WTC11 (cell line): ENCODE results near the gene SLC14A1. TPM values are rescaled to one million over a fixed set of nuclear protein-coding genes. Genes with fewer than 3 reads are reported as not detected.
A peak's percentile ranks its signal among the peaks of the same experiment; 100 is the strongest.

Experiments used
- ATAC-seq: fragments of 200-7000 bp; cut with Tn5 transposase; 2 replicates; pipeline ENCODE4 v1.10.0; 2021; ENCODE audit warnings: mild to moderate bottlenecking, moderate library complexity
- CTCF ChIA-PET: fragments of 300-600 bp; sonication (Branson Sonifier 250); formaldehyde crosslinking; loops from one replicate; lab custom pipeline; 2021; ENCODE audit warnings: antibody characterized with exemption; lab: Charles Lee
- POLR2A ChIA-PET: fragments of 350-600 bp; sonication (Branson Sonifier 250); formaldehyde crosslinking; loops from one replicate; lab custom pipeline; 2021; ENCODE audit warnings: antibody characterized with exemption; lab: Charles Lee
- DNase-seq: peaks from one replicate; pipeline ENCODE4 v3.0.0; 2021; ENCODE audit warnings: low spot score
- H3K27ac Mint-ChIP-seq: 2 replicates; pipeline ENCODE4 v1.8.0; 2021; ENCODE audit warnings: mixed read lengths
- H3K27me3 Mint-ChIP-seq: 2 replicates; pipeline ENCODE4 v1.8.0; 2021; ENCODE audit warnings: low read depth, mild to moderate bottlenecking, moderate library complexity, mixed read lengths
- H3K36me3 Mint-ChIP-seq: 2 replicates; pipeline ENCODE4 v1.8.0; 2021; ENCODE audit warnings: mixed read lengths
- H3K4me1 Mint-ChIP-seq: 2 replicates; pipeline ENCODE4 v1.8.0; 2022; ENCODE audit warnings: mixed read lengths
- H3K4me3 Mint-ChIP-seq: 2 replicates; pipeline ENCODE4 v1.8.0; 2021; ENCODE audit warnings: mild to moderate bottlenecking, moderate library complexity, mixed read lengths
- H3K9me3 Mint-ChIP-seq: 2 replicates; pipeline ENCODE4 v1.8.0; 2021; ENCODE audit warnings: mixed read lengths
- GABPB1 ChIP-seq: sonication (generic); formaldehyde crosslinking; IDR thresholded peaks from 2 replicates; pipeline ENCODE4 v1.8.1; 2023; ENCODE audit warnings: mild to moderate bottlenecking, missing genetic modification reagents
- GRHL2 ChIP-seq: fragments of 250-450 bp; sonication (Bioruptor Pico); IDR thresholded peaks from 2 replicates; pipeline ENCODE4 v1.8.0; 2022; ENCODE audit warnings: mild to moderate bottlenecking, moderate library complexity; ENCODE audit not compliant: insufficient replicate concordance, severe bottlenecking
- IRF2 ChIP-seq: sonication (generic); formaldehyde crosslinking; IDR thresholded peaks from 2 replicates; pipeline ENCODE4 v1.8.0; 2022; ENCODE audit warnings: low read depth, missing genetic modification reagents, borderline replicate concordance
- NFE2L1 ChIP-seq: sonication (generic); formaldehyde crosslinking; IDR thresholded peaks from 2 replicates; pipeline ENCODE4 v1.8.1; 2023; ENCODE audit warnings: missing genetic modification reagents
- RORB ChIP-seq: fragments of 250-450 bp; sonication (Bioruptor Pico); IDR thresholded peaks from 2 replicates; pipeline ENCODE4 v1.9.0; 2021; ENCODE audit warnings: mild to moderate bottlenecking
- SMAD3 ChIP-seq: sonication (generic); formaldehyde crosslinking; IDR thresholded peaks from 2 replicates; pipeline ENCODE4 v1.8.0; 2022; ENCODE audit warnings: missing genetic modification reagents, mild to moderate bottlenecking, borderline replicate concordance
- TCF7 ChIP-seq: sonication (generic); formaldehyde crosslinking; IDR thresholded peaks from 2 replicates; pipeline ENCODE4 v1.8.0; 2022; ENCODE audit warnings: mild to moderate bottlenecking, low read depth, missing genetic modification reagents, moderate library complexity
- ZNF232 ChIP-seq: sonication (generic); formaldehyde crosslinking; IDR thresholded peaks from 2 replicates; pipeline ENCODE4 v1.8.0; 2022; ENCODE audit warnings: mild to moderate bottlenecking, missing genetic modification reagents
- ZNF317 ChIP-seq: sonication (generic); formaldehyde crosslinking; IDR thresholded peaks from 2 replicates; pipeline ENCODE4 v1.8.1; 2023; ENCODE audit warnings: low read depth, mild to moderate bottlenecking, moderate library complexity, missing genetic modification reagents, borderline replicate concordance
- ZNF416 ChIP-seq: fragments of 250-450 bp; sonication (Bioruptor Pico); IDR thresholded peaks from 2 replicates; pipeline ENCODE4 v1.9.0; 2021; ENCODE audit warnings: mild to moderate bottlenecking, inconsistent platforms
- total RNA-seq: library from RNA; stranded (reverse); gene quantifications from 3 replicates; pipeline ENCODE4 v1.2.3, GENCODE V29; 2021
- TF ChIP-seq, protein P1 (sequence below): fragments of 200-600 bp; IDR thresholded peaks from 2 replicates; pipeline ENCODE4 v1.8.0; 2022; ENCODE audit warnings: antibody characterized with exemption
- TF ChIP-seq, protein P2 (sequence below): sonication (generic); formaldehyde crosslinking; IDR thresholded peaks from 2 replicates; pipeline ENCODE4 v1.8.0; 2022; ENCODE audit warnings: mild to moderate bottlenecking, missing genetic modification reagents
- TF ChIP-seq, protein P3 (sequence below): sonication (generic); formaldehyde crosslinking; IDR thresholded peaks from 2 replicates; pipeline ENCODE4 v1.8.1; 2022; ENCODE audit warnings: mild to moderate bottlenecking, moderate library complexity, missing genetic modification reagents
- TF ChIP-seq, protein P4 (sequence below): sonication (generic); formaldehyde crosslinking; IDR thresholded peaks from 2 replicates; pipeline ENCODE4 v1.8.1; 2023; ENCODE audit warnings: mild to moderate bottlenecking, moderate library complexity, missing genetic modification reagents
- TF ChIP-seq, protein P5 (sequence below): sonication (generic); formaldehyde crosslinking; IDR thresholded peaks from 2 replicates; pipeline ENCODE4 v1.8.0; 2023; ENCODE audit warnings: mild to moderate bottlenecking, missing genetic modification reagents
- TF ChIP-seq, protein P6 (sequence below): sonication (generic); formaldehyde crosslinking; IDR thresholded peaks from 2 replicates; pipeline ENCODE4 v1.8.0; 2022; ENCODE audit warnings: mild to moderate bottlenecking, missing genetic modification reagents
- TF ChIP-seq, protein P7 (sequence below): fragments of 250-450 bp; sonication (Bioruptor Pico); IDR thresholded peaks from 2 replicates; pipeline ENCODE4 v1.9.0; 2021; ENCODE audit warnings: mild to moderate bottlenecking, borderline replicate concordance

Gene SLC14A1
- total RNA-seq, 1 experiment from 2014 or later, result not detected

DNA sequence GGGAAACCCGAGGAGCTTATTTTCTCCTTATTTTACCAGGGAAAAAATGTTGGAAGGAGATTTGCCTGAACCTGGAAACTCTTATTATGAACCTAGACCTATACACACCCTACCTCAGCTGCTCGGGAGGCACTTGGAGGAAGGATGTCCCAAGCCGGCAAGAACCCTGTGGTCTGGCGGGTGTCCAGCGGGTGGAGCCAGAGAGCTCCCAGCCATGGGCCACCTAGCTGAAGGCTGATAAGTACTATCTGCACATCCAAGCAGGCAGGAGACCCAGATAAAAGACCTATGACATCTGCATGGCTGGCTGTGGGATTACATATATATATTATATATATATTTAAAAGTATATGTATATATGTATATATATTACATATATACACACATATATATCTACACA, 1.1 kb upstream of the SLC14A1 start:
- ChIA-PET CTCF (interaction anchor here (0.5 to 4.0 kb wide), 24 partner anchors 8 to 177 kb away, joined by 3 to 35 read pairs (median 4); no protein-coding TSS in a partner anchor), POLR2A (no interaction called here)
- Mint-ChIP-seq H3K27ac (no peak overlapping the region), H3K4me1 (peaks cover 20% of the 10 kb centered on the region), H3K36me3 (no peaks in the 10 kb centered on the region), H3K9me3 (no peaks in the 10 kb centered on the region), H3K4me3 (no peak overlapping the region), H3K27me3 (no peaks in the 10 kb centered on the region; the same call in 1 of the 2 replicates)
- ATAC-seq (peak; percentile 99), DNase-seq (peak; percentile 91)
- TF ChIP-seq, protein P1, sequence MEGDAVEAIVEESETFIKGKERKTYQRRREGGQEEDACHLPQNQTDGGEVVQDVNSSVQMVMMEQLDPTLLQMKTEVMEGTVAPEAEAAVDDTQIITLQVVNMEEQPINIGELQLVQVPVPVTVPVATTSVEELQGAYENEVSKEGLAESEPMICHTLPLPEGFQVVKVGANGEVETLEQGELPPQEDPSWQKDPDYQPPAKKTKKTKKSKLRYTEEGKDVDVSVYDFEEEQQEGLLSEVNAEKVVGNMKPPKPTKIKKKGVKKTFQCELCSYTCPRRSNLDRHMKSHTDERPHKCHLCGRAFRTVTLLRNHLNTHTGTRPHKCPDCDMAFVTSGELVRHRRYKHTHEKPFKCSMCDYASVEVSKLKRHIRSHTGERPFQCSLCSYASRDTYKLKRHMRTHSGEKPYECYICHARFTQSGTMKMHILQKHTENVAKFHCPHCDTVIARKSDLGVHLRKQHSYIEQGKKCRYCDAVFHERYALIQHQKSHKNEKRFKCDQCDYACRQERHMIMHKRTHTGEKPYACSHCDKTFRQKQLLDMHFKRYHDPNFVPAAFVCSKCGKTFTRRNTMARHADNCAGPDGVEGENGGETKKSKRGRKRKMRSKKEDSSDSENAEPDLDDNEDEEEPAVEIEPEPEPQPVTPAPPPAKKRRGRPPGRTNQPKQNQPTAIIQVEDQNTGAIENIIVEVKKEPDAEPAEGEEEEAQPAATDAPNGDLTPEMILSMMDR, result peak; percentile 71
- TF ChIP-seq, protein P2, sequence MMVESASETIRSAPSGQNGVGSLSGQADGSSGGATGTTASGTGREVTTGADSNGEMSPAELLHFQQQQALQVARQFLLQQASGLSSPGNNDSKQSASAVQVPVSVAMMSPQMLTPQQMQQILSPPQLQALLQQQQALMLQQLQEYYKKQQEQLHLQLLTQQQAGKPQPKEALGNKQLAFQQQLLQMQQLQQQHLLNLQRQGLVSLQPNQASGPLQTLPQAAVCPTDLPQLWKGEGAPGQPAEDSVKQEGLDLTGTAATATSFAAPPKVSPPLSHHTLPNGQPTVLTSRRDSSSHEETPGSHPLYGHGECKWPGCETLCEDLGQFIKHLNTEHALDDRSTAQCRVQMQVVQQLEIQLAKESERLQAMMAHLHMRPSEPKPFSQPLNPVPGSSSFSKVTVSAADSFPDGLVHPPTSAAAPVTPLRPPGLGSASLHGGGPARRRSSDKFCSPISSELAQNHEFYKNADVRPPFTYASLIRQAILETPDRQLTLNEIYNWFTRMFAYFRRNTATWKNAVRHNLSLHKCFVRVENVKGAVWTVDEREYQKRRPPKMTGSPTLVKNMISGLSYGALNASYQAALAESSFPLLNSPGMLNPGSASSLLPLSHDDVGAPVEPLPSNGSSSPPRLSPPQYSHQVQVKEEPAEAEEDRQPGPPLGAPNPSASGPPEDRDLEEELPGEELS, result no peak
- TF ChIP-seq GABPB1, result no peak

DNA sequence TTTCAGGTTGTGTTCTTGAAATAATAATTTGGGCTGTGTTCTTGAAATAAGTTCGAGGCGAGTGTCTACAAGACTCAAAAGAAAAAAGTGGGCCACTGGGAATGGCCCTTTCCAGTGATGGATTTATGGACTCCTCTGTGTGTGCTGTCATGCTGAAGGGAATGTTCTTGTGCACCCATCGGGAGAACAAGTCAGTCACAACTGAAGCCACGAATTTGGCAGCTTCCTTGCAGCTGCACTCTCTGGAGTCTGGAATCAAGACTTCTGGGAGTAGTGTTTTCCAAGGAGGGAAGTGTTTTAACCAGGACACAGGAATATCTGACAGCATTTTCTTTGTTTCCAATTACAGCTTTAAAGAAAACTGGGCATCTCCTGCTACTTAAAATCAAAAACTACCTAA, 620 bp downstream of the SLC14A1 start:
- no peak overlapping the region; the same call in 1 of the 2 replicates for H3K27ac Mint-ChIP-seq
- no peaks in the 10 kb centered on the region; the same call in 1 of the 2 replicates for H3K27me3 Mint-ChIP-seq
- peaks cover 20% of the 10 kb centered on the region for H3K4me1 Mint-ChIP-seq
- H3K36me3 Mint-ChIP-seq, result no peaks in the 10 kb centered on the region
- no peaks in the 10 kb centered on the region for H3K9me3 Mint-ChIP-seq
- H3K4me3 Mint-ChIP-seq, result no peak overlapping the region
- ChIA-PET CTCF (interaction anchor here (1.1 to 4.0 kb wide), 10 partner anchors 9 to 186 kb away, joined by 4 to 35 read pairs (median 8); no protein-coding TSS in a partner anchor), POLR2A (interaction anchor here (0.7 kb wide), 1 partner anchor 129 kb away, joined by 4 read pairs; no protein-coding TSS in a partner anchor)
- no peak for DNase-seq
- no peak for ATAC-seq
- TF ChIP-seq, protein P3, sequence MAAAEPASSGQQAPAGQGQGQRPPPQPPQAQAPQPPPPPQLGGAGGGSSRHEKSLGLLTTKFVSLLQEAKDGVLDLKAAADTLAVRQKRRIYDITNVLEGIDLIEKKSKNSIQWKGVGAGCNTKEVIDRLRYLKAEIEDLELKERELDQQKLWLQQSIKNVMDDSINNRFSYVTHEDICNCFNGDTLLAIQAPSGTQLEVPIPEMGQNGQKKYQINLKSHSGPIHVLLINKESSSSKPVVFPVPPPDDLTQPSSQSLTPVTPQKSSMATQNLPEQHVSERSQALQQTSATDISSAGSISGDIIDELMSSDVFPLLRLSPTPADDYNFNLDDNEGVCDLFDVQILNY (CRISPR knock-in tag), result no peak
- TF ChIP-seq, protein P4, sequence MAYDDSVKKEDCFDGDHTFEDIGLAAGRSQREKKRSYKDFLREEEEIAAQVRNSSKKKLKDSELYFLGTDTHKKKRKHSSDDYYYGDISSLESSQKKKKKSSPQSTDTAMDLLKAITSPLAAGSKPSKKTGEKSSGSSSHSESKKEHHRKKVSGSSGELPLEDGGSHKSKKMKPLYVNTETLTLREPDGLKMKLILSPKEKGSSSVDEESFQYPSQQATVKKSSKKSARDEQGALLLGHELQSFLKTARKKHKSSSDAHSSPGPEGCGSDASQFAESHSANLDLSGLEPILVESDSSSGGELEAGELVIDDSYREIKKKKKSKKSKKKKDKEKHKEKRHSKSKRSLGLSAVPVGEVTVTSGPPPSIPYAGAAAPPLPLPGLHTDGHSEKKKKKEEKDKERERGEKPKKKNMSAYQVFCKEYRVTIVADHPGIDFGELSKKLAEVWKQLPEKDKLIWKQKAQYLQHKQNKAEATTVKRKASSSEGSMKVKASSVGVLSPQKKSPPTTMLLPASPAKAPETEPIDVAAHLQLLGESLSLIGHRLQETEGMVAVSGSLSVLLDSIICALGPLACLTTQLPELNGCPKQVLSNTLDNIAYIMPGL (CRISPR knock-in tag), result no peak
- TF ChIP-seq TCF7 (CRISPR knock-in tag) (no peak), NFE2L1 (CRISPR knock-in tag) (no peak), ZNF232 (no peak), GRHL2 (no peak), RORB (CRISPR knock-in tag) (no peak), ZNF317 (CRISPR knock-in tag) (no peak), SMAD3 (no peak), IRF2 (CRISPR knock-in tag) (no peak), ZNF416 (CRISPR knock-in tag) (no peak)
- TF ChIP-seq, protein P5, sequence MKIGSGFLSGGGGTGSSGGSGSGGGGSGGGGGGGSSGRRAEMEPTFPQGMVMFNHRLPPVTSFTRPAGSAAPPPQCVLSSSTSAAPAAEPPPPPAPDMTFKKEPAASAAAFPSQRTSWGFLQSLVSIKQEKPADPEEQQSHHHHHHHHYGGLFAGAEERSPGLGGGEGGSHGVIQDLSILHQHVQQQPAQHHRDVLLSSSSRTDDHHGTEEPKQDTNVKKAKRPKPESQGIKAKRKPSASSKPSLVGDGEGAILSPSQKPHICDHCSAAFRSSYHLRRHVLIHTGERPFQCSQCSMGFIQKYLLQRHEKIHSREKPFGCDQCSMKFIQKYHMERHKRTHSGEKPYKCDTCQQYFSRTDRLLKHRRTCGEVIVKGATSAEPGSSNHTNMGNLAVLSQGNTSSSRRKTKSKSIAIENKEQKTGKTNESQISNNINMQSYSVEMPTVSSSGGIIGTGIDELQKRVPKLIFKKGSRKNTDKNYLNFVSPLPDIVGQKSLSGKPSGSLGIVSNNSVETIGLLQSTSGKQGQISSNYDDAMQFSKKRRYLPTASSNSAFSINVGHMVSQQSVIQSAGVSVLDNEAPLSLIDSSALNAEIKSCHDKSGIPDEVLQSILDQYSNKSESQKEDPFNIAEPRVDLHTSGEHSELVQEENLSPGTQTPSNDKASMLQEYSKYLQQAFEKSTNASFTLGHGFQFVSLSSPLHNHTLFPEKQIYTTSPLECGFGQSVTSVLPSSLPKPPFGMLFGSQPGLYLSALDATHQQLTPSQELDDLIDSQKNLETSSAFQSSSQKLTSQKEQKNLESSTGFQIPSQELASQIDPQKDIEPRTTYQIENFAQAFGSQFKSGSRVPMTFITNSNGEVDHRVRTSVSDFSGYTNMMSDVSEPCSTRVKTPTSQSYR (CRISPR knock-in tag), result no peak
- TF ChIP-seq, protein P6, sequence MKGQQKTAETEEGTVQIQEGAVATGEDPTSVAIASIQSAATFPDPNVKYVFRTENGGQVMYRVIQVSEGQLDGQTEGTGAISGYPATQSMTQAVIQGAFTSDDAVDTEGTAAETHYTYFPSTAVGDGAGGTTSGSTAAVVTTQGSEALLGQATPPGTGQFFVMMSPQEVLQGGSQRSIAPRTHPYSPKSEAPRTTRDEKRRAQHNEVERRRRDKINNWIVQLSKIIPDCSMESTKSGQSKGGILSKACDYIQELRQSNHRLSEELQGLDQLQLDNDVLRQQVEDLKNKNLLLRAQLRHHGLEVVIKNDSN, result no peak
- TF ChIP-seq, protein P7, sequence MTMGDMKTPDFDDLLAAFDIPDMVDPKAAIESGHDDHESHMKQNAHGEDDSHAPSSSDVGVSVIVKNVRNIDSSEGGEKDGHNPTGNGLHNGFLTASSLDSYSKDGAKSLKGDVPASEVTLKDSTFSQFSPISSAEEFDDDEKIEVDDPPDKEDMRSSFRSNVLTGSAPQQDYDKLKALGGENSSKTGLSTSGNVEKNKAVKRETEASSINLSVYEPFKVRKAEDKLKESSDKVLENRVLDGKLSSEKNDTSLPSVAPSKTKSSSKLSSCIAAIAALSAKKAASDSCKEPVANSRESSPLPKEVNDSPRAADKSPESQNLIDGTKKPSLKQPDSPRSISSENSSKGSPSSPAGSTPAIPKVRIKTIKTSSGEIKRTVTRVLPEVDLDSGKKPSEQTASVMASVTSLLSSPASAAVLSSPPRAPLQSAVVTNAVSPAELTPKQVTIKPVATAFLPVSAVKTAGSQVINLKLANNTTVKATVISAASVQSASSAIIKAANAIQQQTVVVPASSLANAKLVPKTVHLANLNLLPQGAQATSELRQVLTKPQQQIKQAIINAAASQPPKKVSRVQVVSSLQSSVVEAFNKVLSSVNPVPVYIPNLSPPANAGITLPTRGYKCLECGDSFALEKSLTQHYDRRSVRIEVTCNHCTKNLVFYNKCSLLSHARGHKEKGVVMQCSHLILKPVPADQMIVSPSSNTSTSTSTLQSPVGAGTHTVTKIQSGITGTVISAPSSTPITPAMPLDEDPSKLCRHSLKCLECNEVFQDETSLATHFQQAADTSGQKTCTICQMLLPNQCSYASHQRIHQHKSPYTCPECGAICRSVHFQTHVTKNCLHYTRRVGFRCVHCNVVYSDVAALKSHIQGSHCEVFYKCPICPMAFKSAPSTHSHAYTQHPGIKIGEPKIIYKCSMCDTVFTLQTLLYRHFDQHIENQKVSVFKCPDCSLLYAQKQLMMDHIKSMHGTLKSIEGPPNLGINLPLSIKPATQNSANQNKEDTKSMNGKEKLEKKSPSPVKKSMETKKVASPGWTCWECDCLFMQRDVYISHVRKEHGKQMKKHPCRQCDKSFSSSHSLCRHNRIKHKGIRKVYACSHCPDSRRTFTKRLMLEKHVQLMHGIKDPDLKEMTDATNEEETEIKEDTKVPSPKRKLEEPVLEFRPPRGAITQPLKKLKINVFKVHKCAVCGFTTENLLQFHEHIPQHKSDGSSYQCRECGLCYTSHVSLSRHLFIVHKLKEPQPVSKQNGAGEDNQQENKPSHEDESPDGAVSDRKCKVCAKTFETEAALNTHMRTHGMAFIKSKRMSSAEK (CRISPR knock-in tag), result no peak
- TF ChIP-seq, protein P2, result no peak
